ENCODE measurements around the gene LRIG3. TPM values are rescaled to one million over a fixed set of nuclear protein-coding genes. Genes with fewer than 3 reads are reported as not detected.

The LRIG3 gene
- total and polyA plus RNA-seq, 4 donors = 6.5 to 111 (median 22.1) TPM

- Histone ChIP-seq H3K9me3 (ENCODE audit: control insufficient read depth in 4 of 4, insufficient read depth in 3 of 4, low read length in 3 of 4) (no peaks in the 10 kb centered on the region), H3K4me3 (no peak overlapping the region), H3K36me3 (ENCODE audit: control insufficient read depth in 4 of 4, insufficient read depth in 4 of 4, low read length in 4 of 4) (peaks cover 2 to 20% (median 10%) of the 10 kb centered on the region in 4 donors), H3K27me3 (ENCODE audit: control insufficient read depth in 3 of 3, insufficient read depth in 3 of 3, low read length in 2 of 3) (no peaks in the 10 kb centered on the region), H3K27ac (ENCODE audit: low read depth in 1 of 2, low read length in 1 of 2) (no peak overlapping the region), H3K4me1 (ENCODE audit: control insufficient read depth in 5 of 5, insufficient read depth in 5 of 5, low read length in 5 of 5) (peaks cover 7 to 47% (median 9%) of the 10 kb centered on the region in 5 donors), H3K9ac (ENCODE audit: insufficient read depth in 1 of 2, low read length in 2 of 2) (no peak overlapping the region)
- ATAC-seq (ENCODE audit: insufficient read depth, low FRiP score) (no peak), DNase-seq (no peak)
- no peak for TF ChIP-seq CTCF (IDR thresholded peaks at IDR 0.05; ENCODE audit: control extremely low read depth, extremely low read depth)
- WGBS, 2 donors = 80 to 83% methylated on average over 6 of the region's 6 CpGs
Measured at GRCh38 chr12:58894040-58894439, 26.3 kb downstream of the LRIG3 start.

GRCh38 chr12:58893495-58893894 lies 26.8 kb downstream of the LRIG3 start:
- H3K4me3 ChIP-seq = no peak overlapping the region
- DNase-seq (peak; percentile 70 to 81 (median 81)), ATAC-seq (ENCODE audit: insufficient read depth, low FRiP score) (no peak)
- H3K9ac ChIP-seq (ENCODE audit: insufficient read depth in 1 of 2, low read length in 2 of 2) = no peak overlapping the region
- 66 to 68% methylated on average over 3 of the region's 3 CpGs for WGBS, 2 donors
- H3K9me3 ChIP-seq (ENCODE audit: control insufficient read depth in 4 of 4, insufficient read depth in 3 of 4, low read length in 3 of 4) = no peaks in the 10 kb centered on the region
- no peak for TF ChIP-seq CTCF (IDR thresholded peaks at IDR 0.05; ENCODE audit: control extremely low read depth, extremely low read depth)
- H3K4me1 ChIP-seq (ENCODE audit: control insufficient read depth in 5 of 5, insufficient read depth in 5 of 5, low read length in 5 of 5) = peaks cover 6 to 52% (median 9%) of the 10 kb centered on the region in 5 donors
- H3K27ac ChIP-seq (ENCODE audit: low read depth in 1 of 2, low read length in 1 of 2) = no peak overlapping the region
- H3K27me3 ChIP-seq (ENCODE audit: control insufficient read depth in 3 of 3, insufficient read depth in 3 of 3, low read length in 2 of 3) = no peaks in the 10 kb centered on the region
- peaks cover 2 to 21% (median 13%) of the 10 kb centered on the region in 4 donors for H3K36me3 ChIP-seq (ENCODE audit: control insufficient read depth in 4 of 4, insufficient read depth in 4 of 4, low read length in 4 of 4)

- ATAC-seq (ENCODE audit: insufficient read depth, low FRiP score) (no peak), DNase-seq (no peak)
- Histone ChIP-seq H3K4me3 (no peak overlapping the region), H3K36me3 (ENCODE audit: control insufficient read depth in 4 of 4, insufficient read depth in 4 of 4, low read length in 4 of 4) (peaks cover 7 to 41% (median 18%) of the 10 kb centered on the region in 4 donors), H3K9ac (ENCODE audit: insufficient read depth in 1 of 2, low read length in 2 of 2) (no peak overlapping the region), H3K4me1 (ENCODE audit: control insufficient read depth in 5 of 5, insufficient read depth in 5 of 5, low read length in 5 of 5) (peaks cover 0 to 37% (median 3%) of the 10 kb centered on the region in 5 donors), H3K27ac (ENCODE audit: low read depth in 1 of 2, low read length in 1 of 2) (no peak overlapping the region), H3K9me3 (ENCODE audit: control insufficient read depth in 4 of 4, insufficient read depth in 3 of 4, low read length in 3 of 4) (no peaks in the 10 kb centered on the region), H3K27me3 (ENCODE audit: control insufficient read depth in 3 of 3, insufficient read depth in 3 of 3, low read length in 2 of 3) (no peaks in the 10 kb centered on the region)
- TF ChIP-seq CTCF (IDR thresholded peaks at IDR 0.05; ENCODE audit: control extremely low read depth, extremely low read depth) = no peak
- 86 to 92% methylated on average over 6 of the region's 6 CpGs for WGBS, 2 donors
Measured at GRCh38 chr12:58889557-58889956, 30.7 kb downstream of the LRIG3 start.
